GM12872 (cell line): ENCODE data around the gene BEST2.

ENCODE experiments used
- TF ChIP-seq, protein P1 (sequence below): IDR thresholded peaks from 3 replicates; pipeline ENCODE4 v1.5.1; 2011; ENCODE audit warnings: low read depth, mild to moderate bottlenecking, low read length, moderate library complexity; ENCODE audit not compliant: insufficient read depth

The BEST2 gene

GRCh38 chr19:12751635-12752034, at the start of gene BEST2:
Gene BEST2 (plus strand): TSS chr19:12751791. CDS start chr19:12752593, 802 bp downstream.
- TF ChIP-seq, protein P1, sequence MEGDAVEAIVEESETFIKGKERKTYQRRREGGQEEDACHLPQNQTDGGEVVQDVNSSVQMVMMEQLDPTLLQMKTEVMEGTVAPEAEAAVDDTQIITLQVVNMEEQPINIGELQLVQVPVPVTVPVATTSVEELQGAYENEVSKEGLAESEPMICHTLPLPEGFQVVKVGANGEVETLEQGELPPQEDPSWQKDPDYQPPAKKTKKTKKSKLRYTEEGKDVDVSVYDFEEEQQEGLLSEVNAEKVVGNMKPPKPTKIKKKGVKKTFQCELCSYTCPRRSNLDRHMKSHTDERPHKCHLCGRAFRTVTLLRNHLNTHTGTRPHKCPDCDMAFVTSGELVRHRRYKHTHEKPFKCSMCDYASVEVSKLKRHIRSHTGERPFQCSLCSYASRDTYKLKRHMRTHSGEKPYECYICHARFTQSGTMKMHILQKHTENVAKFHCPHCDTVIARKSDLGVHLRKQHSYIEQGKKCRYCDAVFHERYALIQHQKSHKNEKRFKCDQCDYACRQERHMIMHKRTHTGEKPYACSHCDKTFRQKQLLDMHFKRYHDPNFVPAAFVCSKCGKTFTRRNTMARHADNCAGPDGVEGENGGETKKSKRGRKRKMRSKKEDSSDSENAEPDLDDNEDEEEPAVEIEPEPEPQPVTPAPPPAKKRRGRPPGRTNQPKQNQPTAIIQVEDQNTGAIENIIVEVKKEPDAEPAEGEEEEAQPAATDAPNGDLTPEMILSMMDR = no peak

GRCh38 chr19:12703046-12703445, 48.5 kb upstream of the BEST2 start:
- TF ChIP-seq, protein P1 = no peak

GRCh38 chr19:12705169-12705568, 46.4 kb upstream of the BEST2 start:
- TF ChIP-seq, protein P1 = no peak

DNA sequence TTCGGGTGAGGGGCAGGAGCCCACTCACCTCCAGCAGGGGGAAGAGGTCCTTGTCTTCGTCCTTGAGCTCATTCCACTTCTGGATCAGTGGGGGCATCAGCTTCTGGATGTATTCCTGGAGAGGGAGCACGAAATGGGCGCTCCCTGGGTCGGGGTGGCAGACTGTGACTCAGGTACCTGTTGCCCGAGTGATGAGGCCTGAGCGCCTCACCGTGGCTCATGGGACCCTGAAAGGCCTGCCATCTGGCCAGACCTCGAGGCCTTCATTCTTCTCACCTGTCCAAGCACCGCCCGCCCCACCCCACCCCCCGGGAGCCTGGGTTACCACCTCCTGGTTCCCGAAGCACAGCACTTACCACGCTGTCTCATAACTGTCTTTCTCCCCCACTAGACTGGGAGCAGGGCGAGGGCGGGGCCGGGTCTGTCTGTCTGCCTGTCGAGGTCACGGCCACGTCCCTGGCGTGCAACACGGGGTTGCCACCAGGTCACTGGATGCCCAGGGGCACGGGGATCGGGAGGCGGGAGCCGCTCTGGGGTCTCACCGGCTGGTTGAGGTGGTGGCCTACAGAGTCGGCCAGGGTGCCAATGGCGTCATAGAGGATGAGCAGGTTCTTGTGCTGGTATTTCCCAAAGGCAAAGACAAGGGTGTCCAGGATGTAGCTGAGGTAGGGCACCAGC, 45.8 kb upstream of the BEST2 start:
- TF ChIP-seq, protein P1 = no peak

DNA sequence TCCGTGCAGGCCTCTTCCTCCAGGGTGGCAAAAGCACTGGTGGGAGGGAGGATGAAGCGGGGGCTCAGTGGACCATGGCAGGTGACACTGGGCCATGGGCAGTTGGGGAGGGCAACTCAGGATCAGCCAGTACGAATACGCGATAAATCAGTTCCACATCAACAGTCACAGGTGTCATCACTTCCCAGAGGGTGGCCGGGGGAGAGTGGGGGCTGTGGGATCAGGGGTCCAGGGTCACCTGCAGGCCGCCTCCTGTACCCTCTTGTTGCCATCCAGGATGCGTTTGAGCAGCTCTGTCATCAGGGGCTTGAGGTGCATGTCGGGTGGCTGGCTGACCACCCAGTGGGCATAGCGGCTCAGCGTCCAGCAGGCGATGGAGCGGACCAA, 45.3 kb upstream of the BEST2 start:
- TF ChIP-seq, protein P1 = no peak

DNA sequence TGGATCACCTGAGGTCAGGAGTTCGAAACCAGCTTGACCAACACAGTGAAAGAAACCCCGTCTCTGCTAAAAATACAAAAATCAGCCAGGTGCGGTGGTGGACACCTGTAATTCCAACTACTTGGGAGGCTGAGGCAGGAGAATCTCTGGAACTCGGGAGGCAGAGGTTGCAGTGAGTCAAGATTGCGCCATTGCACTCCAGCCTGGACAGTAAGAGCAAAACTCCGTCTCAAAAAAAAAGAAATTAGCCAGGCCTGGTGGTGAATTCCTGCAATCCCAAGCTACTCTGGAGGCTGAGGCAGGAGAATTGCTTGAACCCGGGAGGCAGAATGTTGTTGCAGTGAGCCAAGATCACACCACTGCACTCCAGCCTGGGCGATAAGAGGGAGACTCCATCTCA, 43.0 kb upstream of the BEST2 start:
- TF ChIP-seq, protein P1 = no peak

- TF ChIP-seq, protein P1 = no peak
These were observed 40.4 kb upstream of the BEST2 start for GRCh38 chr19:12711187-12711586.

DNA sequence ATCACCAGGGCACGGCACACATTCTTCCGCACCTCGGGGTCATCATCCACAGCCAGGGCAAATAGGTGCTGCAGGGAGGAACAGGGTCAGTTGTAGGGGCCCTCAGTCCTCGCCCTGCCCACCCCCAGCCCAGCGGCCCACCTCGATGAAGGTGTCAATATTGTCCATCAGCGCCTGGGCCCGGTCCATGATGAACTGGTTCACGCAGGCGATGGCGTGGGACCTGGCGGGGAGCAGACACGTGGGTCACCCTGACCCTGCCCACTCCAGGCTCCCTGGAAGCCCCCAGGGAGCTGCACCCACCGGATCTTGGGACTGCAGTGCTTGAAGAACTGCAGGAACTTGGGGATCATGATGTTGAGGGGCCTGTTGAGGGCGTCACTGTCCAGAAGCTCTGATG, 36.5 kb upstream of the BEST2 start:
- TF ChIP-seq, protein P1 = no peak
